MCF 10A (cell line): ENCODE data around the gene TRIM29. TPM values are rescaled to one million over a fixed set of nuclear protein-coding genes. Genes with fewer than 3 reads are reported as not detected.

Experiments used
- BruUV-seq: library from RNA; stranded (reverse); fragments of 400-500 nt; replicated peaks from 2 replicates; lab custom pipeline; 2021; lab: Mats Ljungman, UMichigan
- CTCF ChIA-PET: fragments of 300-600 bp; sonication (Branson Sonifier 250); formaldehyde crosslinking; extraction: SDS; loops from one replicate; lab custom pipeline; 2021; ENCODE audit warnings: antibody characterized with exemption, inconsistent platforms; lab: Yijun Ruan, JAX
- POLR2A ChIA-PET: fragments of 300-600, 350-650 bp; sonication (Branson Sonifier 250); formaldehyde crosslinking; extraction: SDS; loops from one replicate; lab custom pipeline; 2020; ENCODE audit warnings: antibody characterized with exemption, inconsistent platforms; lab: Yijun Ruan, JAX
- DNase-seq: peaks from one replicate; pipeline ENCODE4 v3.0.0-alpha.2; 2018; ENCODE audit not compliant: unreplicated experiment
- H3K27ac Mint-ChIP-seq: one replicate; pipeline ENCODE4 v1.8.0; 2022; ENCODE audit warnings: mild to moderate bottlenecking, low read depth, mixed read lengths; ENCODE audit not compliant: unreplicated experiment
- H3K27me3 Mint-ChIP-seq: one replicate; pipeline ENCODE4 v1.8.0; 2022; ENCODE audit warnings: mixed read lengths; ENCODE audit not compliant: insufficient read depth, unreplicated experiment
- H3K36me3 Mint-ChIP-seq: one replicate; pipeline ENCODE4 v1.8.0; 2022; ENCODE audit warnings: mild to moderate bottlenecking, moderate library complexity, mixed read lengths; ENCODE audit not compliant: insufficient read depth, unreplicated experiment
- H3K4me1 Mint-ChIP-seq: one replicate; pipeline ENCODE4 v1.8.0; 2022; ENCODE audit warnings: mixed read lengths; ENCODE audit not compliant: insufficient read depth, unreplicated experiment
- H3K4me3 Mint-ChIP-seq: one replicate; pipeline ENCODE4 v1.8.0; 2022; ENCODE audit warnings: mild to moderate bottlenecking, moderate library complexity, mixed read lengths; ENCODE audit not compliant: unreplicated experiment
- H3K9me3 Mint-ChIP-seq: one replicate; pipeline ENCODE4 v1.8.0; 2022; ENCODE audit warnings: mixed read lengths; ENCODE audit not compliant: unreplicated experiment
- intact Hi-C: fragments of 100-400 bp; cut with micrococcal nuclease; formaldehyde crosslinking; loops from 2 replicates; pipeline ENCODE4 v1.14.1; 2022
- total RNA-seq: library from RNA; stranded (reverse); gene quantifications from 2 replicates; pipeline ENCODE4 v1.2.3, GENCODE V29; 2022
- TF ChIP-seq, protein P1 (sequence below): fragments of 200-600 bp; IDR thresholded peaks from one replicate; pipeline ENCODE4 v1.8.0; 2022; ENCODE audit warnings: antibody characterized with exemption, mild to moderate bottlenecking; ENCODE audit not compliant: unreplicated experiment

The TRIM29 gene
- total RNA-seq, 1 experiment from 2014 or later = 93.4 TPM

DNA sequence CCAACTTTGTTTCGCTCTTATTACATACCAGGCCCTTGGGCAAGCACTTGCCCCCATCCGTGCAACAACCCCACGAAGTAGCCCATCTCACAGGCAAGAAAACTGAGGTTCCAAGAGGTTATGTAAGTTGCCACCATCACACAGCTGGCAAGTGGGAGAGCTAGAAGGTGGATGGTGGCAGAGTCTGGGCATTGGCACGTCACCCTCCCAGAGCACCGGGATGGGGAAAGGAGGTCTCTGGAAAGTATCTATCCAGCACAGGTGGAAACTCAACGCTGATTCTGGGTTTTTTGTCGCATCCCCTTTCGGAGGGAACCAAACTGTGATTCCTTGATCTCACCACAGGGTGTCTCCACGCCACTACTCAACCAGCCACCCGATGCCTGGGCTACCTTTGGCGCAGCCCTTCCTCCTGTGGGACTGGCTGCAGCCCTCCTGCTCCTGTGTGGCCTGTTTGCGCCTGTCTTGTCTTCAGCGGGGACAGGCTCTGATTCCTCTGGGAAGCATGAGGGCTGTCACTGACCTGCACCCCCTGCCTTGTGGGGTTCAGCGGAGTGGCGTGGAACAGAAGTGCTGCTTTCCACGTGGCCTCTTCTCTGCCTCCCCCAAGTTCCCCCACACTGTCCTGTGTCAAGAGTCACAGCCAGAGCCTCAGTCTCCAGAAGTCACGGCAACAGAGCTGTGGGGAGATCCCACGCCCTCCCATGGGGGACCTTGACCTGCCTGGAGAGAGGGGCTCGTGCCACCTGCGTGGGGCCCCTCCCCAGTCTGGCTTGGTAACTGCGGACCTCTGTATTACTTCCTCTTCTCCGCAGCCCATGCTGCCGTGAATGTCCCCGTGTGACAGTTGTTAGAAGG lies 34.4 kb upstream of the TRIM29 start:
- ChIA-PET POLR2A (interaction anchor here (0.6 to 0.9 kb wide), 4 partner anchors 9 to 42 kb away, joined by 3 to 5 read pairs (median 3); no protein-coding TSS in a partner anchor), CTCF (interaction anchor here (0.6 to 8.9 kb wide), 22 partner anchors 8 to 138 kb away, joined by 3 to 220 read pairs (median 4); partner anchors contain the start of genes POU2F3 and TRIM29)
- no peak overlapping the region for H3K27ac Mint-ChIP-seq
- H3K4me1 Mint-ChIP-seq = no peaks in the 10 kb centered on the region
- H3K27me3 Mint-ChIP-seq = peaks cover 58% of the 10 kb centered on the region
- no peak overlapping the region for H3K4me3 Mint-ChIP-seq
- TF ChIP-seq, protein P1, sequence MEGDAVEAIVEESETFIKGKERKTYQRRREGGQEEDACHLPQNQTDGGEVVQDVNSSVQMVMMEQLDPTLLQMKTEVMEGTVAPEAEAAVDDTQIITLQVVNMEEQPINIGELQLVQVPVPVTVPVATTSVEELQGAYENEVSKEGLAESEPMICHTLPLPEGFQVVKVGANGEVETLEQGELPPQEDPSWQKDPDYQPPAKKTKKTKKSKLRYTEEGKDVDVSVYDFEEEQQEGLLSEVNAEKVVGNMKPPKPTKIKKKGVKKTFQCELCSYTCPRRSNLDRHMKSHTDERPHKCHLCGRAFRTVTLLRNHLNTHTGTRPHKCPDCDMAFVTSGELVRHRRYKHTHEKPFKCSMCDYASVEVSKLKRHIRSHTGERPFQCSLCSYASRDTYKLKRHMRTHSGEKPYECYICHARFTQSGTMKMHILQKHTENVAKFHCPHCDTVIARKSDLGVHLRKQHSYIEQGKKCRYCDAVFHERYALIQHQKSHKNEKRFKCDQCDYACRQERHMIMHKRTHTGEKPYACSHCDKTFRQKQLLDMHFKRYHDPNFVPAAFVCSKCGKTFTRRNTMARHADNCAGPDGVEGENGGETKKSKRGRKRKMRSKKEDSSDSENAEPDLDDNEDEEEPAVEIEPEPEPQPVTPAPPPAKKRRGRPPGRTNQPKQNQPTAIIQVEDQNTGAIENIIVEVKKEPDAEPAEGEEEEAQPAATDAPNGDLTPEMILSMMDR = peak; percentile 87
- no TSS peak for BruUV-seq
- no peaks in the 10 kb centered on the region for H3K36me3 Mint-ChIP-seq
- DNase-seq = peak; percentile 70
- intact Hi-C loops = loop anchor here (1.0 kb wide), 2 partner anchors 57 to 128 kb away; no protein-coding TSS in a partner anchor
- no peaks in the 10 kb centered on the region for H3K9me3 Mint-ChIP-seq

DNA sequence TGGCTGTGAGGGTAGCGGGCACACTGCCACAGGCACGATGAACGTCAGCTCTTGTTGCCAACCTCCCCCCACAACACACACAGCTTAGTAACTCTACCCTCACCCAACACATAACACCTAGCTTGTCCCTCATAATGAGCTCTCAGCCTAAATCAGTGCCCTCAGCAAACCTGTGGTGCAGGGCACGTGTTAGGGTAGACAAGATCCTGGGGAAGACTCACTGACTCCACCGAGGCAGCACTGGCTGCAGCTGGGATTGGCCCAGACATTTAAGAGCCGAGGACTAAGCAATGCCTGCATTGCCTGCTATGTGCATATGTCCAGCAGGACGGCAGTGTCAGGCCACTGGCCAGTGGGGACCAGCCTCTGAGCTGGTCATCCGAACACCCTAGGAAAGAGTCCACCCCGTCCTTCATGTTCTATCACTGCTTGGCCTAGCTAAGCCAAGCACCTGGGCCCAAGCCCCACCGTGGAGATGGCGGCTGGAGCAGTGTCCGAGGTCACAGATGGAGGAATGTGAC lies 32.9 kb upstream of the TRIM29 start:
- Mint-ChIP-seq H3K4me1 (no peaks in the 10 kb centered on the region), H3K36me3 (no peaks in the 10 kb centered on the region), H3K27me3 (peaks cover 48% of the 10 kb centered on the region), H3K27ac (no peak overlapping the region), H3K4me3 (no peak overlapping the region), H3K9me3 (peaks cover 2% of the 10 kb centered on the region)
- POLR2A ChIA-PET = interaction anchor here (0.6 to 1.0 kb wide), 3 partner anchors 53 to 129 kb away, joined by 3 to 4 read pairs (median 4); no protein-coding TSS in a partner anchor
- no TSS peak for BruUV-seq
- TF ChIP-seq, protein P1 = no peak
- CTCF ChIA-PET = interaction anchor here (0.7 to 8.9 kb wide), 18 partner anchors 9 to 896 kb away, joined by 3 to 220 read pairs (median 5); partner anchors contain the start of gene TRIM29
- intact Hi-C loops = no loop called here
- DNase-seq = no peak

DNA sequence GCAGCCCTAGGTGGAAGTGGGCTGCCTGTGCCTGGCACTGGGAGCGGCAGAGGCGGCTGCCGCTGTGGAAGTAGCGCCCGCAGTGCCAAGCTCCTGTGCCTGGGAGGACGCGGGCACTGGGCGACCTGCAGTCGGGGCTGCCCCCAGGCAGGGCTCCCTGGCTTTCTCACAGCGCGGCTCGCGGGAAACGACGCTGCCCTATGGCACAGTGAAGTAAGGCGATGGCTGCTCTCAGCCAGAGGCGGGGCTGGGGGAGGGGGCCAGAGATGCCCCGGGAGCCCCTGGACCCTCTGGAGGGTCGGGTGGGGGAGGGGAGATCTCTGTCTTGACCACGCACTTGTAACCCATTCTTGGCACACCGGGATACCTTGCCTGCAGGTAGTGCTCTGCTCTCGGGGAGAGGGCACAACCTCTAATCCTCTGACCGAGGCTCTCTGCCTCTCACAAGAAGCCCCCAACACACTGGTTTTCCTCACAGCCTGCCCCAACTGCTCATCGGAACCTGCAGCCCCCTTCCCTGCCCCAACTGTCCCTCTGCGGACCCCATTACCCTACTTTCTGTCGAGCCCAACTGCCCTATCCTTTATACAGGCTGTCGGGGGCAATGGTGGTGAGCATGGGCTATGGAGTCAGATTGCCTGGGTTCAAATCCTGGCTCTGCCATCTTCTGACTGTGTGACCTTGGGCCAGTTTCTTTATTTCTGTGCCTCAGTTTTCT lies 32.2 kb upstream of the TRIM29 start:
- intact Hi-C loops = loop anchor here (1.0 to 5.0 kb wide), 3 partner anchors 33 to 504 kb away; no protein-coding TSS in a partner anchor
- TF ChIP-seq, protein P1 = no peak
- no peak overlapping the region for H3K4me3 Mint-ChIP-seq
- H3K9me3 Mint-ChIP-seq = peaks cover 7% of the 10 kb centered on the region
- peaks cover 48% of the 10 kb centered on the region for H3K27me3 Mint-ChIP-seq
- H3K27ac Mint-ChIP-seq = no peak overlapping the region
- DNase-seq = no peak
- ChIA-PET CTCF (interaction anchor here (0.5 to 8.9 kb wide), 22 partner anchors 10 to 152 kb away, joined by 3 to 220 read pairs (median 4); partner anchors contain the start of gene TRIM29), POLR2A (interaction anchor here (1.8 kb wide), 1 partner anchor 34 kb away, joined by 5 read pairs; no protein-coding TSS in a partner anchor)
- H3K36me3 Mint-ChIP-seq = no peaks in the 10 kb centered on the region
- no peaks in the 10 kb centered on the region for H3K4me1 Mint-ChIP-seq
- BruUV-seq = no TSS peak
